NAMALWA (cell line): ENCODE results near the gene CEP70.
"Not testable (repeated sequence)": the region's sequence is repeated elsewhere in the genome, so short reads cannot be mapped to it uniquely, and the experiment has no call there.

Experiments
- DNase-seq: peaks from one replicate; pipeline ENCODE4 v3.0.0-alpha.2; 2015; ENCODE audit warnings: low spot score

CEP70 gene

DNA sequence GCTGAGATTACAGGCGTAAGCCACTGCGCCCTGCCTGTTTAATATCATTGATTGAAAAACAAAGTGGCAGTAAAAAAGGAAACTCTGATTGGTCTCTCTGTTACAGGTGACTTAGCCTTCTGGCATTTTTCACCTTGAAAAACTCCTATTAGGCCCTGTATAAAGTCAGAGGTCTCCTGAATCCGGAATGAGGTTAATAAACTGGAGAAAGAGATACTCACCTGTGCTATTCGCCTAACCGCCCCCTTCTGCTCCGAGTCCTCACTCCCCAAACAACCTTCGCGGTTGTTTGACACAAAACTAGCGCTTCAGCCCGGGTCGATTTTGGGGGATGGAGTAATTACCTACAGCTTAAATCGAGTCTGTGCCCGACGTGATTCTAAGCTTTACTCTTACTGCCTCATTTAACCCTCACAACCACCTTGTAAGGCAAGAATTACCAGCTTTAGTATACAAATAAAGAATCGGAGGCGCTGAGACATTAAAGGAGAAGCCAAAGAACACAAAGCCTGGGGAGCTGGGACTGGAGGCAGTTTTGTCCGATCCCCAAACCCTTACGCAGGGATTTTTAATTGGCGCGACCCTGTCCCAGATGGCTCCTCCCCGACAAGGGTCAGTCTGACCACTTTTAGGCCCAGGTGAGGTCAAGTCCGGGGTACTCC lies 441 bp downstream of the CEP70 start:
- DNase-seq: no peak

DNA sequence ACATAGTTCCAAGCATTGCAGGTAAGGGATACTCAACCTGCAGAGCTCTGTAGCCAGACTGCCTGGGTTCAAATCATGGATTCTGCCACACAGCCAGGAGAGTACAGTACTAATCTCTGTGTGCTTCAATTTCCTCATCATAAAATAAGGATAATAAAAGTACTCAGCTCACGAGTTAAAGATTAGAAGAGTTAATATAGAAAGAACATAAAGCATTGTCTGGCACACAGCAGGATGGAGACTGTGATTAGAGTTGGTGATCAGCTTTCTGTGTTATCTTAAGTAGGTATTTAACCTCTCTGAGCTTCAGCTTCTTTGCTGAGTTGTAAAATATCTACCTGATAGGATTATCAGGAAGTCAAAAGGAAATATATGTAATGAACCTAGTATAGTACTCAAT lies 2.7 kb downstream of the CEP70 start:
- DNase-seq: no peak

DNA sequence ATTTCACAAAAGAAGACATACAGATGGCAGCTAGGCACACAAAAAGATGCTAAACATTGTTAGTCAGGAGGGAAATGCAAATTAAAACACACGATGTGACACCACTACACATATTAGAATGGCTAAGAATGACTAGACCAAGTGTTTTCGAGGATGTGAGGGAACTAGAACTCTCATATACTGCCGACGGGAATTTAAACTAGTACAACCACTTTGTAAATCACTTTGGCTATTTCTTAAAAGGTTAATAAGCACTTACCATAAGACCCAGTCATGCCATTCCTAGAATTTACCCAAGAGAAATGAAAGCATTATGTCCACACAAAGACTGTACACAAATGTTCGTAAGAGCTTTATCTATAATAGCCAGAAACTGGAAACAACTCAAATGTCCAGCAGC lies 5.6 kb downstream of the CEP70 start:
- no peak for DNase-seq

DNA sequence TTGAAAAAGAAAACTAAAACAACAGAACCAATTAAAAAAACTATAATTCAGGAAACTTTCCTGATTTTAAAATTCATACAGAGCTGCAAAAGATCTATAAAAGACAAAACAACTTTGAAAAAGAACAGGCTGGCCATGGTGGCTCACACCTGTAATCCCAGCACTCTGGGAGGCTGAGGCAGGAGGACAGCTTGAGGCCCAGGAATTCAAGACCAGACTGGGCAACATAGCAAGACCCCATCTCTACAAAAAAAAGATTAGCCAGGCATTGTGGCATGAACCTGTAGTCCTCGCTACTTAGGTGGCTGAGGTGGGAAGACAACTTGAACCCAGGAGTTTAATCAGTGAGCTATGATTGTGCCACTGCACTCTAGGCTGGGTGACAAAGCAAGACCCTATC lies 6.7 kb downstream of the CEP70 start:
- no peak for DNase-seq

DNA sequence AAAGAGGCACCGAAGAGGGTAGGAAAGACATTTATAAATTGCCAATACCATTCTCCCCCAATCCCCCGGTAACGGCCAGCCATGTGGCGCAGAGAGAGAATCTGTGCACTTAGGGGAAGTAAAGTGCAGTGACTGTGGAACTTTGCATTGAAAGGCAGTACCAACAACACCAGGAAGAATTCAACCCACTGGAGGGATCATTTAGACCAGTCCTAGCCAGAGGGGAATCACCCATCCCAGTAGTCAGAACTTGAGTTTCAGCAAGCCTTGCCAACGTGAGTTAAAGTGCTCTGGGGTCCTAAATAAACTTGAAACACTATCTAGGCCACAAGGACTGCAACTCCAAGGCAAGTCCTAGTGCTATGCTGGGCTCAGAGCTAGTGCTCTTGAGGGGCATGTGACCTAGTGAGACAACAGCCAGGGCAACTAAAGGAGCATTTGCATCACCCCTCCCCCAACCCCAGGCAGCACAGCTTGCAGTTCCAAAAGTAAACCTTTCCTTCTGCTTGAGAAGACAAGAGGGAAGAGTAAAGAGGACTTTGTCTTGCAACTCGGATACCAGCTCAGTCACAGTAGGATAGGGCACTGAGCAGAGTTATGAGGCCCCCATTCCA lies 15.0 kb downstream of the CEP70 start:
- peak; percentile 33 for DNase-seq

DNA sequence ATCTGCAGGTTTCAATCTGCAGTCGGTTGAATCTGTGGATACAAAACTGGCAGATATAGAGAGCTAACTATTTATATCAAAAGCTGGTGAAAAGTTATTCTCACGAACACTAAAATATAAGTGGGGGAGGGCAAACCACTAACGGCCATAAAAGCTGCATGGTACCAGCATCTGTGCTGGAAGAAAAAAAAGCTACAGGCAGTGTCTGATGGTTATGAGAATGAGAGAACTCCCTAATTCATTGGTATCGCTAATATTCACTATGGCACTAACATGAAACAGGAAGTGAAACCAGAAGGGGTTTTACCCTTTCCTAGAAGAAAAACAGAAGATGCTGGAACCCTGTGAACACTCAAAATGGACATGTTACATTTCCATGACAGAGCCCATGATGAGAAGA lies 15.9 kb downstream of the CEP70 start:
- DNase-seq: peak; percentile 85

DNA sequence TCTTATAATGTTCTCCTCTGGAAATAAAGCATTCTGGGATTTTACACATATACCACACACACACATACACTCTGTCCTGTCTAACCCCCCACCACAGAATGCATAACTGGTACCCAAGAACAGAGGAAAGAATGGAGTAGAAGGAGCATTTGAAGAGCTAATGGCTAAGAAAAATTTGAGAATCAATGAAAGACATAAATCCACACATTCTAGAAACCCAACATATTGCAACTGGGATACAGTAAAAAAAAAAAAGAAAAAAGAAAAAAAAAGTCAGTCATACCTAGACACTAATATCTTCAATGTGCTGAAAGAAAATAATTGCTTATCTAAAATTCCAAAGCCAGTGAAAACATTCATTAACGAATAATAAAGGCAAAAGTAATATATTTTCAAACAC lies 20.9 kb downstream of the CEP70 start:
- DNase-seq: no peak

DNA sequence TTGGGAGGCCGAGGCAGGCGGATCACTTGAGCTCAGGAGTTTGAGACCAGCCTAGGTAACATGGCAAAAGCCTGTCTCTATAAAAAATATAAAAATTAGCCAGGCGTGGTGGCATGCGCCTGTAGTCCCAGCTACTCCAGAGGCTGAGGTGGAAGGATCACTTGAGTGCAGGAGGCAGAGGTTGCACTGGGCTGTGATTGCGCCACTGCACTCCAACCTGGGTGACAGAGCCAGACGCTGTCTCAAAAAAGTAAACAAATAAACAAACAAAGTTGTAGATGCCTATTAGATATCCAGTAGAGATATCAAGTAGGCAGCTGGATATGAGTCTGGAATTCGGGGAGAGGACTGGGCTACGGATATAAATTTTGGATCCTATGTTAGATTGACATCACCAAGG lies 24.4 kb downstream of the CEP70 start:
- not testable (repeated sequence) for DNase-seq

DNA sequence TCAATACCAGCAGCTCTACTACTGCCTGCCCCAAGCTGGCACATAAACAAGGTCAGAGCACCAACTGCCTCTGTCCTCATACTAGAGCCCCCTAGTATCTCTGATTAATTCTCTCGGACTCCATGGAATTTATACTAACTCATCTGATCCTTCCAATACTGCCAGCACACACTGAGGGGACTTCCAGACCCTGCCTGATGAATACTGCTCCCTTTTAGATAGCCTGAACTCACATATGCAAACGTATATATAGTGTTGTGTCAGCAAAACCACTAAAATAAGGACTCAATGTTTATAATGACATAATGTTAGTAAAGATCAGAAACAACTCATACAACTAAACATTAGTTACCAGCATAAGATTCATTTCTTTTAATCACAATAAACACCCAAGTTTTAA lies 25.0 kb downstream of the CEP70 start:
- DNase-seq: no peak

DNA sequence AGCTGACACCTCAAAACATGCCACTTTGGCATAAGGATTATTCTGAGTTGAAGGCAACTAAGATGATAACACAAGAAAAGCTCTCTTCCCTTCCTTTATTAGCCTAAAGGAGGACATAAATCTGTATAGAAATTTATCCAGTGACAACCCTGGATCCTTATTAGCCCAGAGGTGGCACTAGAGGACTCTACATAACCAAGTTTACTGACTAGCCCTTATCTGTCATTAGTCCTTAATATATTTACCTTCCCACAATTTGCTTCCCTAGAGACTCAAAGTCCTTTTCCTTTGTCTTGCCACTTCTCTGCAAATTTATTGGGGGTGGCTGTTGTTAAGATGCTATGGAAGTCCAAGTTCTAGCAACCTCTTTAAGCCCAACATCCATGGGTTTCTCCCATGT lies 26.7 kb downstream of the CEP70 start:
- DNase-seq: peak; percentile 15

DNA sequence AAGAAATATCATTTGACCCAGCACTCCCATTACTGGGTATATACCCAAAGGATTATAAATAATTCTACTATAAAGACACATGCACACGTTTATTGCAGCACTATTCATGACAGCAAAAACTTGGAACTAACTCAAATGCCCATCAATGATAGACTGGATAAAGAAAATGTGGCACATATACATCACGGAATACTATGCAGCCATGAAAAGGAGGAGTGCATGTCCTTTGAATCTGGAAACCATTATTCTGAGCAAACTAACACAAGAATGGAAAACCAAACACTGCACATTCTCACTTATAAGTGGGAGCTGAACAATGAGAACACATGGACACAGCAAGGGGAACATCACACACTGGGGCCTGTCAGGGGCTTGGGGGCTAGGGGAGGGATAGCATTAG lies 27.8 kb downstream of the CEP70 start:
- not testable (repeated sequence) for DNase-seq

DNA sequence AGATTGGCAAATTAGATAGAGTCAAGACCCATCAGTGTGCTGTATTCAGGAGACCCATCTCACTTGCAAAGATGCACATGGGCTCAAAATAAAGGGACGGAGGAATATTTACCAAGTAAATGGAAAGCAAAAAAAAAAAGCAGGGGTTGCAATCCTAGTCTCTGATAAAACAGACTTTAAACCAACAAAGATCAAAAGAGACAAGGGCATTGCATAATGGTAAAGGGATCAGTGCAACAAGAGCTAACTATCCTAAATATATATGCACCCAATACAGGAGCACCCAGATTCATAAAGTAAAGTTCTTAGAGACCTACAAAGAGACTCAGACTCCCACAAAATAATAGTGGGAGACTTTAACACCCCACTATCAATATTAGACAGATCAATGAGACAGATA lies 31.2 kb downstream of the CEP70 start:
- not testable (repeated sequence) for DNase-seq

DNA sequence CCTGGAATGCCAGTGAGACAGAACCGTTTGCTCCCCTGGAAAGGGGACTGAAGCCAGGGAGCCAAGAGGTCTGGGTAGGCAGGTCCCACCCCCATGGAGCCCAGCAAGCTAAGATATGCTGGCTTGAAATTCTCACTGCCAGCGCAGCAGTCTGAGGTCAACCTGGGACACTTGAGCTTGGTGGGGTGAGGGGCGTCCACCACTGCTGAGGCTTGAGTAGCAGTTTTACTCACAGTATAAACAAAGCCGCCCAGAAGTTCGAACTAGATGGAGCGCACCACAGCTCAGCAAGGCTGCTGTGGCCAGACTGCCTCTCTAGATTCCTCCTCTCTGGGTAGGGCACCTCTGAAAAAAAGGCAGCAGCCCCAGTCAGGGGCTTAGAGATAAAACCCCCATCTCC lies 33.6 kb downstream of the CEP70 start:
- no peak for DNase-seq

DNA sequence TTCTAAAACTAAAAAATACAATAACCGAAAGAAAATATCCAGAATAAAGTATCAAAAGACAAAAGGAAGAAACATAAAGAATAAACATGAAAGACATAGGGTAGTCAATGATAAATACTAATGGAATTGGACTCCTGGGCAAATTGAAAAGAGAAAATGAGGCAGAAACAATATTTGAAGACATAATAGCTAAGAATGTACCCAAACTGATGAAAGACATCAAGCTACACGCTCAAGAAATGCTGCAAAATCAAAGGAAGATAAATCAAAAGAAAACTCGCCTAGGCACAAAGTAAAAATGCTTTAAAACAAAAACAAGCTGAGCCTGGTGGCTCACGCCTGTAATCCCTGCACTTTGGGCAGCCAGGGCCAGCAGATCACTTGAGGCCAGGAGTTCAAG lies 34.9 kb downstream of the CEP70 start:
- DNase-seq: no peak

DNA sequence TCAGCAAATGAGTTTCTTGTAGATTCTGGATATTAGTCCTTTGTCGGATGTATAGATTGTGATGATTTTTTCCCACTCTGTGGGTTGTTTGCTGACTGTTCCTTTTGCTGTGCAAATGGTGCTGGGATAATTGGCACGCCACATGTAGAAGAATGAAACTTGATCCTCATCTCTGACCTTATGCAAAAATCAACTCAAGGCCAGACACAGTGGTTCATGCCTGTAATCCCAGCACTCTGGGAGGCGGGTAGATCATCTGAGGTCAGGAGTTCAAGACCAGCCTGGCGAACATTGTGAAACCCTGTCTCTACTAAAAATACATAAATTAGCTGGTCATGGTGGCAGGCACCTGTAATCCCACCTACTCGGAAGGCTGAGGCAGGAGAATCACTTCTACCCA lies 39.3 kb downstream of the CEP70 start:
- DNase-seq: not testable (repeated sequence)

DNA sequence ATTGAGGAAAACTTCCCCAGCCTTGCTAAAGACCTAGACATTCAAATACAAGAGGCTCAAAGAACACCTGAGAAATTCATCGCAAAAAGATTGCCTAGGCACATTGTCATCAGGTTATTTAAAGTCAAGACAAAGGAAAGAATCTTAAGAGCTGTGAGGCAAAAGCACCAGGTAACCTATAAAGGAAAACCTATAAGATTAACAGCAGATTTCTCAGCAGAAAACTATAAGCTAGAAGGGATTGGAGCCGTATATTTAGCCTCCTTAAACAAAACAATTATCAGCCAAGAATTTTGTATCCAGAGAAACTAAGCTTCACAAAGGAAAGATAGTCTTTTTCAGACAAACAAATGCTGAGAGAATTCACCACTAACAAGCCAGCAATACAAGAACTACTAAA lies 43.1 kb downstream of the CEP70 start:
- not testable (repeated sequence) for DNase-seq

DNA sequence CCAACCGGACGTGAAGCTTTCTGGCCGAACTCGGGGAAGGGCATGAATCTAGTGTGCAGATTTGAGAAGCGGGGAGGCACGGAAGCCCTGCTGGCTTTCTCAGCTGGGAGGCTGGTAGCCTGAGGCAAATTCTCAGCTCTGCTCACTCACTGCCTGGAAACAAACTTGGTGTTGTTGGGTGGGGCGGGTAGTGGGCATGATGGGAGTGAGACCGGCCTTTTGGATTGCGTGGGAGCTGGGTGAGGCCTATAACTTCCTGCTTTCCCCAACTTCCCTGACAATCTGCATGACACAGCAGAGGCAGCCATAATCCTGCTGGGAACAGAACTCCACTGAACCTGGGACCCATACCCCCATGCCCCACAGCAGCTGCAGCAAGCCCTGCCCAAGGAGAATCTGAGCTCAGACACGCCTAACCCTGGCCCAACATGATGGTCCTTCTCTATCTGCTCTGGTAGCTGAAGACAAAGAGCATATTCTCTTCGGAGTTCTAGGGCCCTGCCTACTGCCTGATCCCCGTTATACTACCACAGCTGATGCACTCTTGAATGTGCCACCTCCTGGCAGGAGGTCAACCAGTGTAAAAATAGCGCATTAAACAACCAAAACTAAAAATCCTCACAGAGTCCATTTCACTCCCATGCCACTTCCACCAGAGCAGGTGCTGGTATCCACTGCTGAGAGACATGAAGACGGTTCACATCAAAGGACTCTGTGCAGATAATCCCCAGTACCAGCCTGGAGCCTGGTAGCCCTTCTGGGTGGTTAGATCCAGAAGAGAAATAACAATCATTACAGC lies 44.7 kb downstream of the CEP70 start:
- DNase-seq: no peak

DNA sequence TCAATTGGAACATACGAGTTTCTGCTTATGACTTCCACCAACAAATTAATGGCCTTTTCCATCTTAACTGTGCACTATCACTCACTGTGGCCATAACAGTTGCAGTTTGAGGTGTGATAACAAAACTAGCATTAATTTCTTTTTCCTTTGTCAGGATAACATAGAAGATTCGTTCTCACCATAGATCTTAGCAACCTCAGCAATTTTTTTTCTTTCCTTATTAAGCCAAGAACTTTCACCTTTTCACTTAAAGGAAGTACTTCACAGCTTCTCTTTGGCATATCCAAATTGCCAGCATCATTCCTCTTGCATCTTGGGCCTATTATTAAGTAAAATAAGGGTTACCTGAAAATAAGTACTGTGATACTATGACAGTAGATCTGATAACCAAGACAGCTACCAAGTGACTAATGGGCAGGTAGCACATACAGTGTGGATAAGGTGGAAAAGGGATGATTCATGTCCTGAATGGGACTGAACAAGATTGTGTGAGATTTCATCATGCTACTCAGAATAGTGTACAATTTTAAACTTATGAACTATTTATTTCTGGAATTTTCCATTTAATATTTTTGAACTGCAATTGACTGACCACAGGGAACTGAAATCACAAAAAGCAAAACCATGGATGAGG lies 46.6 kb downstream of the CEP70 start:
- no peak for DNase-seq

DNA sequence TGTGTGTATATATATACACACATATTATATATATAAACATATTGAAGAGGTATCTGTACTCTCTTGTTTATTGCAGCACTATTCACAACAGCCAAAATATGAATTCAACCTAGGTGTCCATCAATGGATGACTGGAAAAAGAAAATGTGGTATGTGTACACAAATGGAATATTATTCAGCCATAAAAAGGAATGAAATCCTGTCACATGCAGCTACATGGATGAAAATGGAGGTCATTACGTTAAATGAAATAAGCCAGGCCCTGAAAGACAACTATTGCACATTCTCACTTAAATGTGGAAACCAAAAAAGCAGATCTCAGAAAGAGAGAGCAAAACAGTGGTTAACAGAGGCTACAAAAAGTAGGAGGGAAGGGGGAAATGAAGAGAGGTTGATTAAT lies 49.5 kb downstream of the CEP70 start:
- DNase-seq: no peak

DNA sequence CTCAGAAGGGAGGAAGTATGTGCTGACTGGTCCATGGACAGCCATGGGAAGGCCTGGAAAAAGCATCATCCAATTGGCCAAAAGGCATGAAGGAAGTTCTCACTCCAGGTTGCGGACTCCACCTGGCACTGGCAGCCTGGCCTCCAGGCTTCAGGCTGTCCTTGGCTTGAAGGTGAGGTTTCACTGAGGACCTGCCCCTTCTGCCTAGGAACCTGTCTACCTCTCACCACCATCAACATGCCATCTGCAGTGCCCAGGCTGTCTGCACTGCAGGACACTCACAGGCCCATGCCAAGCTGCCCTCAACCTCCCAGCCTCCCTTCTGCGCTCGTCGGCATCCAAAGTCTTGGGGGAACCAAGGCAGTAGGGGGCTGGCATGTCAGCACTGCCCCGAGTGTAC lies 51.1 kb downstream of the CEP70 start:
- DNase-seq: no peak

DNA sequence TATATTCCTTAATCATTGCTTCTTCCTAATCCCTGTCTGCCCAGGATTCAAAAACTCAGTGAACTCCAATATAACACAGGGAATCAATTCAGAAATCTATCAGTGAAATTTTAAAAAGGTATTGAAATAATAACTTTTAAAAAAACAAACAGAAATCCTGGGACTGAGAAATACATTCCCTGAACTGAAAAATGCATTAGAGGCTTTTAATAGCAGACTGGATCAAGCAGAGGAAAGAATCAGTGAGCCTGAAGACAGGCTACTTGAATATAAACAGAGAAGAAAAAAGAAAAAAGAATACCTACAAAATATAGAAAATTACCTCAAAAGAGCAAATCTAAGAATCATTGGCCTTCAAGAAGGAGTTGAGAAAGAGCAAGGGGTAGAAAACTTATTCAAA lies 54.7 kb downstream of the CEP70 start:
- no peak for DNase-seq

DNA sequence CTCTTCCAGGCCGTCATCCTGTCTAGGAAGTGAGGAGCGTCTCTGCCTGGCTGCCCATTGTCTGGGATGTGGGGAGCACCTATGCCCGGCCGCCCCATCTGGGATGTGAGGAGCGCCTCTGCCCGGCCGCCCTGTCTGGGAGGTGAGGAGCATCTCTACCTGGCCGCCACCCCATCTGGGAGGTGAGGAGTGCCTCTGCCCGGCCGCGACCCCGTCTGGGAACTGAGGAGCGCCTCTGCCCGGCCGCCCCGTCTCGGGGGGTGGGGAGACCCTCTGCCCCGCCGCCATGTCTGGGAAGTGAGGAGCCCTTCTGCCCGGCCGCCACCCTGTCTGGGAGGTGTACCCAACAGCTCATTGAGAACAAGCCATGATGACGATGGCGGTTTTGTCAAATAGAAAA lies 72.6 kb downstream of the CEP70 start:
- DNase-seq: not testable (repeated sequence)
